Stimulated activated naive CD8-positive, alpha-beta T cell treated with anti-CD3 and anti-CD28 coated beads, Interleukin-15, amount 100 ng/mL, for 72 hours (primary cell): ENCODE data around the gene HES4.
A peak's percentile ranks its signal among the peaks of the same experiment; 100 is the strongest.

Source experiments
- ATAC-seq: fragments of 150-1000 bp; cut with Tn5 transposase; 2 replicates; pipeline ENCODE4 v1.10.0; 2021; ENCODE audit warnings: mild to moderate bottlenecking, moderate library complexity
- DNase-seq, 2 donors: peaks; one replicate each; pipeline ENCODE4 v3.0.0; 2021 to 2022
- H3K27ac Mint-ChIP-seq, 2 donors: one replicate each; pipeline ENCODE4 v1.8.0; 2022; ENCODE audit warnings: mild to moderate bottlenecking in 2 of 2, mixed read lengths in 2 of 2, moderate library complexity in 2 of 2
- H3K27me3 Mint-ChIP-seq: one replicate; pipeline ENCODE4 v1.8.0; 2022; ENCODE audit warnings: mixed read lengths
- H3K4me1 Mint-ChIP-seq: one replicate; pipeline ENCODE4 v1.8.0; 2022; ENCODE audit warnings: mild to moderate bottlenecking, mixed read lengths
- H3K4me3 Mint-ChIP-seq, 2 donors: one replicate each; pipeline ENCODE4 v1.8.0; 2022; ENCODE audit warnings: mild to moderate bottlenecking in 2 of 2, mixed read lengths in 2 of 2, moderate library complexity in 1 of 2
- H3K9me3 Mint-ChIP-seq, 2 donors: one replicate each; pipeline ENCODE4 v1.8.0; 2022; ENCODE audit warnings: mixed read lengths in 2 of 2

Gene HES4

DNA sequence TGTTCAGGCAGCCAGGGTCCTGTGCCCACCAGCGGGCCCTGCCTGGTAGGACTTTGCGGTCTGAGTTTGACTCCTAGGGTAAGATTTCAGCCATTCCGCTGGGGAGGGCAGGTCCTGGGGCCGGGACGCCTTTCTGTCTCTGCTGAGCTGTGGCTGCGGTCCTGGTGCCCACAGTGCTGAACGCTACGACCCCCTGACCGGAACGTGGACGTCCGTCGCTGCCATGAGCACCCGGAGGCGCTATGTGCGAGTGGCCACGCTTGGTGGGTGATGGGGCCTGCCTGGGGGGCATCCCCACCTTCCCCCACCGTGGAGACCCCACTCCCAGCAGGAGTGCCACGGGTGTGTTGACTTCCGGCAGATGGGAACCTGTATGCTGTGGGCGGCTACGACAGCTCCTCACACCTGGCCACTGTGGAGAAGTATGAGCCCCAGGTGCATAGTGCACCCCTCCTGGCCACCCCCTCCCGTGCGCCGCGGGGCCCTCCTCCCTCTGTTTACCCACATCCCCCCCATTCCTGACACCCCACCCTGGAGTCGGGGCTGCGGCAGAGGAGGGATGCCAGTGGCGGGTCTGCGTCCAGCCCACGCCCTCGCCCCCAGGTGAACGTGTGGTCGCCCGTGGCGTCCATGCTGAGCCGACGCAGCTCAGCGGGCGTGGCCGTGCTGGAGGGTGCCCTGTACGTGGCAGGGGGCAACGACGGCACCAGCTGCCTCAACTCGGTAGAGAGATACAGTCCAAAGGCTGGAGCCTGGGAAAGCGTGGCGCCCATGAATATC is 36.0 kb downstream of the HES4 start:
- Mint-ChIP-seq H3K27me3 (peaks cover 11% of the 10 kb centered on the region), H3K4me1 (peaks cover 30% of the 10 kb centered on the region), H3K27ac (no peak overlapping the region), H3K9me3 (no peaks in the 10 kb centered on the region), H3K4me3 (no peak overlapping the region)
- ATAC-seq (no peak), DNase-seq (no peak)

DNA sequence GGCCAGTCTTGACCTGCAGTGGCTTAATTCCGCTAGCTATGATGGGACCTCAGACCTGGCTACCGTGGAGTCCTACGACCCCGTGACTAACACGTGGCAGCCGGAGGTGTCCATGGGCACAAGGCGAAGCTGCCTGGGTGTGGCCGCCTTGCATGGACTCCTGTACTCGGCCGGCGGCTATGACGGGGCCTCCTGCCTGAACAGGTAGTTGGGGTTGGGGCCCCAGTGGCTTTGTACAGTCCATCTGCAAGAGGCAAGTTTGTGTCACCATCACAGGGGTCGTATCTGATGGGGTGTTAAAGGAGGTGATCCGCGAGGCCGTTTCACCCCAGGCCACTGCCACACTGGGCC is 36.6 kb downstream of the HES4 start:
- H3K9me3 Mint-ChIP-seq: no peaks in the 10 kb centered on the region
- peaks cover 4% of the 10 kb centered on the region for H3K27me3 Mint-ChIP-seq
- DNase-seq (no peak), ATAC-seq (no peak)
- H3K27ac Mint-ChIP-seq: no peak overlapping the region
- no peak overlapping the region for H3K4me3 Mint-ChIP-seq
- H3K4me1 Mint-ChIP-seq: peaks cover 35% of the 10 kb centered on the region

DNA sequence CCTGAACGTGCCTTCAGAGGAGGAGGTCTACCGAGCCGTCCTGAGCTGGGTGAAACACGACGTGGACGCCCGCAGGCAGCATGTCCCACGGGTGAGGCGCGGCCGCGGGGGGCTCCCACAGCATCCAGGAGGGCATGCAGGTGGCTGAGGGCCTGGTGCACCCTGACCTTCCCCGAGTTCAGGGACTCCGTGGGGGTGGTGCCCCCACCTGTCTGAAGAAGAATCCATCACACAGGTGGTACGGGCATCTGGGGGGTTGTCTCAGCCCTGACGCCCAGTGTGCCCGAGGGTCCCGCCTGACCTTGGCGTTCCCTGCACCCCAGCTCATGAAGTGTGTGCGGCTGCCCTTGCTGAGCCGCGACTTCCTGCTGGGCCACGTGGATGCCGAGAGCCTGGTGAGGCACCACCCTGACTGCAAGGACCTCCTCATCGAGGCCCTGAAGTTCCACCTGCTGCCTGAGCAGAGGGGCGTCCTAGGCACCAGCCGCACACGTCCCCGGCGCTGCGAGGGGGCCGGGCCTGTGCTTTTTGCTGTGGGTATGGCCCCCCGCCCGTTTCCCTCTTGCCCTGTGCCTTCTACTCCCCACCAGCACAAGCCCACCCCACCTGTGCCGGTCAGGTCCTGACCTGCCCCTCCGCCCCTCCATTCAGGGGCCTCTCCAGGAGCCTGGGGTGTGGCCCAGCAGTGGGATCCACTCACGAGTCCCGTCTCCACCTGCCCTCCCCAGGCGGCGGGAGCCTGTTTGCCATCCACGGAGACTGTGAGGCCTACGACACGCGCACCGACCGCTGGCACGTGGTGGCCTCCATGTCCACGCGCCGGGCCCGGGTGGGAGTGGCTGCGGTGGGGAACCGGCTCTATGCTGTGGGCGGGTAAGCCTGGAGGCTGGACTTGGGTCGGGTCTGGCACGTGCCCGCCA is 37.3 kb downstream of the HES4 start:
- Mint-ChIP-seq H3K9me3 (no peaks in the 10 kb centered on the region), H3K27ac (no peak overlapping the region), H3K4me3 (peak overlapping the region; percentile 42 to 55), H3K27me3 (no peaks in the 10 kb centered on the region), H3K4me1 (peaks cover 41% of the 10 kb centered on the region)
- ATAC-seq (no peak), DNase-seq (no peak)

DNA sequence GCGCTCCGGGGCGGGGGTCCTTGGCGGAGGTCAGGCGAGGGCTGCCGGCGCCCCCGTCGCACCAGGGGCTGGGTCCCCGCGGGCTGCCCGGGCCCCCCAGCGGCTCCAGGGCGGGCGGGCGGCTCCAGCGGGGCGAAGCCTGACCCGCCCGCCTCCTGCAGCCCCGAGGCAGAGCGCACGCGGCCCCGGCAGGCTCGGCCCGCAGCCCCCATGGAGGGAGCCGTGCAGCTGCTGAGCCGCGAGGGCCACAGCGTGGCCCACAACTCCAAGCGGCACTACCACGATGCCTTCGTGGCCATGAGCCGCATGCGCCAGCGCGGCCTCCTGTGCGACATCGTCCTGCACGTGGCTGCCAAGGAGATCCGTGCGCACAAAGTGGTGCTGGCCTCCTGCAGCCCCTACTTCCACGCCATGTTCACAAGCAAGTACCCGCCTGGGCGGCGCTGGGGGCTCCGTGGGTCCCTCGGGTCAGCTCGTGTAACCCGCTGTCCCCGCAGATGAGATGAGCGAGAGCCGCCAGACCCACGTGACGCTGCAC is 38.7 kb downstream of the HES4 start:
- H3K27ac Mint-ChIP-seq: no peak overlapping the region
- DNase-seq: no peak
- peak overlapping the region; percentile 50 to 57 for H3K4me3 Mint-ChIP-seq
- H3K9me3 Mint-ChIP-seq: no peaks in the 10 kb centered on the region
- H3K27me3 Mint-ChIP-seq: no peaks in the 10 kb centered on the region
- no peak for ATAC-seq
- peaks cover 43% of the 10 kb centered on the region for H3K4me1 Mint-ChIP-seq

DNA sequence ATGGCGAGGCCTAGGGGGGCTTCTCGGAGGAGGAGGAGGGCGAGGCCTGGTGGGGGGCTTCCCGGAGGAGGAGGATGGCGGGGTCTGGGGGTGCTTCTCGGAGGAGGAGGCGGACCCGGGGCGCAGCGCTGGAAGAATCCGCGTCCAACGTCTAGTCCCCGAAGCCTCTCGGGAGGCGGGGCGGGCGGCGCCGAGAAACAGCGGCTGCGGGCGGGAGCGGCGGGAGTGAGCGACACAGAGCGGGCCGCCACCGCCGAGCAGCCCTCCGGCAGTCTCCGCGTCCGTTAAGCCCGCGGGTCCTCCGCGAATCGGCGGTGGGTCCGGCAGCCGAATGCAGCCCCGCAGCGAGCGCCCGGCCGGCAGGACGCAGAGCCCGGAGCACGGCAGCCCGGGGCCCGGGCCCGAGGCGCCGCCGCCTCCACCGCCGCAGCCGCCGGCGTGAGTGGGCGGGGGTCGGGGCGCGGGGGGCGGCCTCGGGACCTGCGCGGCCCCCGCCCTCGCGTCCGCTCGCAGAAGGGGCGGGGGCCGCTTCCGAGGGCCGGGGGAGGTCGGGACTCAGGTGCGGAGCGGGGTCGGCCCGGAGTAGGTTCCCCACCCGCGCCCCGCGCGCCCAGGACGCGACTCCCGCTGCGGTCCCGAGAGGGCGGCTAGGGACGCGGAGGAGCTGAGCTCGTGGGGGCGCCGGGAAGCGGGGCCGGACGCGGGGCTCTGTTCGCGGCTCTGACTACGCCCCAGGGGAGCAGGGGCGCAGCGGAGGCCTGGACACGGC is 39.4 kb downstream of the HES4 start, which contains the start of gene KLHL17:
Gene KLHL17, plus strand, starts transcription at position 222 of the 769 bp plus-strand sequence. Its CDS starts 110 bp downstream, at position 332.
- H3K27ac Mint-ChIP-seq: peak within 1 kb of the TSS; percentile 88 to 91
- H3K9me3 Mint-ChIP-seq: no peaks in the 10 kb centered on the region
- peak within 1 kb of the TSS; percentile 92 to 97 for H3K4me3 Mint-ChIP-seq
- H3K27me3 Mint-ChIP-seq: no peaks in the 10 kb centered on the region
- DNase-seq (peak; percentile 77 to 83), ATAC-seq (peak; percentile 63)
- H3K4me1 Mint-ChIP-seq: peaks cover 37% of the 10 kb centered on the region

DNA sequence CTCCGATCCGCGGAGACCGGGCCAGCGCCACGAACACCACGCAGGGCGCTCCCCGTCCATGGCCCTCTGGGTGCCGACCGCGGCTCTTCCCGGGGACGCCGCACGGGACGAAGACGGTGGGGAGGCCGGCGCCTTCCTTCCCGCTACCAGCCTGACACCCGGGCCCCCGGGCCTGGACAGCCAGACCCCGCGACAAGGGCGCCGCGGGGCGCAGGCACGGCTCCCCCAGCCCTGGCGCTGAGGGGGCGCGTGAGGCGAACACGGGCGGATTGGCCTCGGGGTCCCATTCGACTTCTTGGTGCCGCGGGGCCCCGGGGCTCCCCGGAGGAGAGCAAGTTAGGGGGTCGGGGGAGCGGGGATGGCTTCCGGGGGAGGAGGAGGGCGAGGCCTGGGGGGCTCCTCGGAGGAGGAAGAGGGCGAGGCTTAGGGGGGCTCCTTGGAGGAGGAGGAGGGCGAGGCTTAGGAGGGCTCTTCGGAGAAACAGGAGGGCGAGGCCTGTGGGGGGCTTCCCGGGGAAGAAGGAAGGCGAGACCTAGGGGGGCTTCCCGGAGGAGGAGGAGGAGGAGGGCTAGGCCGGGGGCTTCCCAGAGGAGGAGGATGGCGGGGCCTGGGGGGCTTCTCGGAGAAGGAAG is 40.0 kb downstream of the HES4 start:
- peaks cover 36% of the 10 kb centered on the region for H3K4me1 Mint-ChIP-seq
- ATAC-seq: peak; percentile 19
- DNase-seq: no peak
- peak overlapping the region in 1 of 2 donors; percentile 88 for H3K27ac Mint-ChIP-seq
- no peaks in the 10 kb centered on the region for H3K9me3 Mint-ChIP-seq
- peak overlapping the region; percentile 92 to 97 for H3K4me3 Mint-ChIP-seq
- no peaks in the 10 kb centered on the region for H3K27me3 Mint-ChIP-seq

DNA sequence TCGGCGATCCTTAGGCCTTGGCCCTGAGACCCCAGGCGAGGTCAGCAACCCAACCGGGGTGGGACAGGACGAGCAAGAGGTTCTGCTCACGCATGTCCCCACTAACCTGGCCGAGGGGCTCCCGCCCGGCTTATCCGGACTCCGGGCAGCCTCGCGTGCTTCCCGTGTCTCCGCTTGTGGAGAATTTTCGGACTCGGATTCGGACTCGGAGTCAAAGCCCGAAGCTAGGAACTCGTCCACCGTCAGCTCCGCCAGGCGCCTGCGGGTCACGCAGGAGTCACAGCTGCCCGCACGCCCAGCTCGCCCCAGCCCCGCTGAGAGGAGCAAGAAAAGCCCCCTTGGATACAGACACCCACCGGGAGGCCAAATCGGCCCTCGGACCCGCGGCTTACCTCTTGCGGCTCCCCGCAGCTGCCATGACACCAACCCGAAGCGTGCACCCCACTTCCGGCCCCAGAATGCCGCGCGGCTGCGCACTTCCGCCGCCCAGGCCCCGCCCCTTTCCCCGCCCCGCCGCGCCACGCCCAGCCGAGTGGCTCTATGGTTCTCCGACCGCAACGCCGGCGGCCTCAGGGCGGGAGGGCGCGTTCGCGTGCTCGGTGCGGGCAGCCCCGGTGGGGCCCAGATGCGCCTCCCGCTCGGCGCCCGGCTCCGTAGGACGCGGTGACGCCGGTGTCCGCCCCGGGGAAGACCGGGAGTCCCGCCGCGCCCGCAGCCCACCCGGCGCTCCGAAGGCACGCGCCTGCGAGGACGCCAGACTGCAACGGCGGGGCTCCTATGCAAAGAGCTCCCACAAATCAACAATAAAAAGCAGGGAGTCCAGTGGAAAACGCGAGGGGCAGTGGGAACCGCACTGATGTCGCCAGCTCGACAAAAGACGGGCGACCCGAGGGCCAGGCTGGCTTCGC is 40.8 kb downstream of the HES4 start, which contains the start of gene NOC2L:
Gene NOC2L, minus strand, starts transcription at position 434 of the 908 bp plus-strand sequence. Its CDS starts 16 bp downstream, at position 418.
- Mint-ChIP-seq H3K27ac (peak within 1 kb of the TSS; percentile 89), H3K4me1 (peaks cover 36% of the 10 kb centered on the region), H3K4me3 (peak within 1 kb of the TSS; percentile 92 to 97), H3K27me3 (no peaks in the 10 kb centered on the region), H3K9me3 (no peaks in the 10 kb centered on the region)
- DNase-seq: peak; percentile 91 to 93
- ATAC-seq: peak; percentile 85

DNA sequence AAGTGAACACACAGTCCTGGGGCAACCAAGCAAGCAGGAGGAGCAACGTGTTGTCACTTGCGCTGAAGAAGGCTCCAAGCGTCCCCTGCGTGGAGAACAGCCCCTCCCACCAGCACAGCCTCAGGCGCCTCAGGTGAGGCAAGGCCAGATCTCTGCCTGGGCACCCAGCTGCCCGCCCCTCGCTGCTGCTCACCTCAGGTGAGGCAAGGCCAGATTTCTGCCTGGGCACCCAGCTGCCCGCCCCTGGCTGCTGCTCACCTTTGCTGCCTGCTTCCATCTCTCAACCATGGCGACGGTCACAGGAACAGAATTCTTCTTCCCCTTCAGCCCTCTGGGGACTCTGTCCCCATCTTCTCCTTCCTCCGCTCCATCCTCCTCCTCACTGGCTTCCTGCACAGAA is 43.3 kb downstream of the HES4 start:
- ATAC-seq (no peak), DNase-seq (no peak)
- Mint-ChIP-seq H3K27me3 (no peaks in the 10 kb centered on the region), H3K4me3 (no peak overlapping the region), H3K27ac (no peak overlapping the region), H3K9me3 (no peaks in the 10 kb centered on the region), H3K4me1 (peaks cover 34% of the 10 kb centered on the region)

DNA sequence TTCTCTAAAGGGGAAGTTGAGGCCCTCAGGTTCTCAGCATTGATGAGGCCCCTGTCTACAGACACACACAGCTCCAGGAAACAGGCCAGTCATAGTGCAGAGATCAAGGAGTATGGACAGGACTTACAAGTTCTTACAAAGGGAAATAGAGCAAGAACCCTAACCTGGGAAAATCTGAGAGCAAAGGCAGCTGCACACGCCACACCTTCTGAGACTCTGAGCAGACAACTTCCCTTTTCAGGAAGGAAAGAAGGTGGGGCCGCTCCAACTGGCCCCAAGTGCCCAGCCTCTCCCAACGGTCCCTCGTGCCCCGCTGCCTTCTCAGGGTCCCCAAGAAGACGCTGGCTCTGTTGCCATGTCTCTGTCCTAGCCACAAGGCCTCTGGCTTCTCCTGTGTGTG is 44.4 kb downstream of the HES4 start:
- H3K27me3 Mint-ChIP-seq: no peaks in the 10 kb centered on the region
- ATAC-seq: no peak
- no peak overlapping the region for H3K4me3 Mint-ChIP-seq
- peaks cover 30% of the 10 kb centered on the region for H3K4me1 Mint-ChIP-seq
- no peaks in the 10 kb centered on the region for H3K9me3 Mint-ChIP-seq
- DNase-seq: no peak
- no peak overlapping the region for H3K27ac Mint-ChIP-seq

DNA sequence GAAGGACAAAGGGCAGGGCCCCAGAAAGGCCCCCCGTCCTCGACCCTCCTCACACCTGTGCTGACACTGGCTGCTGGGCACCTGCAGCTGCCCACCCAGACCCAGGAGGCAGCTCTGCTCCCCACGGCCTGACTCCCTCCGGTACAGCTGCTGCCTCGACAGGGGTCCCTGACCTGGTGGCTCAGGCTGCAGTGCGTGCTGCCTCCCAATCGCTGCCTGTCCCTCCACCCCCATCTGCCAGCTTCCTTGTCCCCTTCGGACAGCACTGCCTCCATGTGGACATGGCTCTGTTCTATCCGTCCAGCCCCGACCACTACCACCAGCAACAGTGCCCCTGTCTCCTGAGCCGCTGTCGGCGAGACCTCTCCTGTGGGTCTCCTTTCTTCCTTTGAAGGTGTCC is 45.0 kb downstream of the HES4 start:
- no peaks in the 10 kb centered on the region for H3K27me3 Mint-ChIP-seq
- peaks cover 30% of the 10 kb centered on the region for H3K4me1 Mint-ChIP-seq
- ATAC-seq: no peak
- no peak overlapping the region for H3K4me3 Mint-ChIP-seq
- H3K27ac Mint-ChIP-seq: no peak overlapping the region
- no peaks in the 10 kb centered on the region for H3K9me3 Mint-ChIP-seq
- DNase-seq: no peak

DNA sequence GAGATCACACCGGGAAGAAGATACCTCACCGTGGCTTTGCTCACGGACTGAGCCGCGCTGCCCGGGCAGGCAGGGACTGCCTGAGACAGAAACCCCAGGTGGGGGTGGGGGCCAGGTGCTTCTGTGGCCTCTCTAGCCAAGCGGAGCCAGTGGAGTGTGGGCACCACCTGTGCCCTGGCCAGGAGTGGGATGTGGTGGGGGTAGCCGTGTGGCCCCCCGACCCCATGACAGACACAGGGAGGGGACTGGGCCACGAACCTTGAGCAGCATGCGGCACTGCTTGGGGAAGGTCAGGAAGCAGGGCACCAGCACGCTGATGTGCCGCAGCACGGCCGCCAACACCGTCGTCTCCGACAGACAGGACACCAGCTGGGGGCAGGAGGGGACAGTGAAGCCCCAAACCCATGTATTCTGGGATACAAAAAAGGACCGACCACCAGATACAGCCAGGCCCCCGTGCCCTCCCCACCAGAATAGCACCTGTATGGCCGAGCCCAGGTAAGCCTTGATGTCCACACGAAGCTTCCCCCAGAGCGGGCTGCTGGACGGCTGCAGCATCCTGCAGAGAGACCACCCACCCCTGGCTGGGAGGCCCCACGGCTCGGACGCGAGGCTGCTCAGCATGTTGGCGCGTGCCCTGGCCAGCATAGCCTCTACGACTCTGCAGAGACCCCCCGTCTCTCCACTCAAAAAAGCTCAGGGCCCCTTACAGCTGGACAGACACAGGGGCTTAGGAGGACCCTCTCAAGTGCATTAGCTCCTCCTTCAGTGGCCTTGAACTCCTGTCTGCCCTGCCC is 46.2 kb downstream of the HES4 start:
- ATAC-seq: no peak
- DNase-seq: no peak
- Mint-ChIP-seq H3K4me3 (no peak overlapping the region), H3K27ac (no peak overlapping the region), H3K27me3 (no peaks in the 10 kb centered on the region), H3K4me1 (peaks cover 29% of the 10 kb centered on the region), H3K9me3 (no peaks in the 10 kb centered on the region)

DNA sequence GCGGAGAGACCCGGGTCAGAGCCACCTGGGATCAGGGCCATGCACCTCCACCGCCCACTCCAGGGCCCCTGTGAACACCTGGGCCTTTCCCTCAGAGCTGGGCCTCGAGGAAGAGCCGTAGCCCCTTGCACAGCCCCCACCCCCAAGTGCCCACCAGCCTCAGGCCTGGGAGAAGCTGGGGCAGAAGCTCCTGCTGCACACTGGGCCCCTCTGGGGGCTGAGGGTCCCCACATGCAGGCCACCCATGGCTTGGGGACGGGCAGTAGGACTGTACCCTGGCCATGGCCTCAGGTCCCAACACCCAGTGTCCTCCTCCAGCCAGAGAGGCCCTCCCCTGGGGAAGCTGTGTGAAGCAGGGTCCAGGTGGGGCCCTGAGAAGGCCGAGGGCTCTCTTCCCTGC is 47.3 kb downstream of the HES4 start:
- DNase-seq: no peak
- Mint-ChIP-seq H3K4me3 (no peak overlapping the region), H3K4me1 (peaks cover 18% of the 10 kb centered on the region), H3K9me3 (no peaks in the 10 kb centered on the region), H3K27me3 (no peaks in the 10 kb centered on the region), H3K27ac (no peak overlapping the region)
- no peak for ATAC-seq

DNA sequence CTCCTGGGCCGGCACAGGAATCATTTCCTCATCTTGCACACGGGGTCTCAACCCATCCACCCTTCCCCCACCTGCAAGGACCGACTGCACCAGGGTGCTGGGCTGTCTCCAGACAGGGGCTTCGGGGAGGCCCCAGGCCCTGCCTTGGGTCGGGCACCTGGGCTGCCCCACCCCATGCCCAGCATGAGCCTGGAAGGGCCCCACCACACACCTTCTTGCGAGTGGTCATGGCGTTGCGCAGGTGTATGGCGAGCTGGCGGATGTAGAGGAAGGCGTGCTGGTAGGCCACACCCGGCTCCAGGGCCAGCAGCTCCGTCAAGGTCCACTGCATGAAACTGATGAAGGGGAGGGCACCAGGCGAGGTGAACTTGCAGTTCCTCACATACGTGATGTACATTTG is 47.7 kb downstream of the HES4 start:
- no peak overlapping the region for H3K27ac Mint-ChIP-seq
- DNase-seq (no peak), ATAC-seq (no peak)
- no peaks in the 10 kb centered on the region for H3K27me3 Mint-ChIP-seq
- no peaks in the 10 kb centered on the region for H3K9me3 Mint-ChIP-seq
- peaks cover 14% of the 10 kb centered on the region for H3K4me1 Mint-ChIP-seq
- H3K4me3 Mint-ChIP-seq: no peak overlapping the region
